Omental fat pad (tissue), 4 donors: ENCODE results near the gene CLDND1. TPM values are rescaled to one million over a fixed set of nuclear protein-coding genes. Genes with fewer than 3 reads are reported as not detected.

Source experiments
- ATAC-seq: fragments of 150-250 bp; one replicate; pipeline ENCODE4 v1.9.1; 2016; ENCODE audit warnings: mild to moderate bottlenecking, moderate library complexity; ENCODE audit not compliant: low FRiP score
- DNase-seq: peaks from one replicate; pipeline ENCODE4 v3.0.0-alpha.2; 2019; ENCODE audit warnings: low spot score
- CTCF ChIP-seq, 3 donors: fragments of 450-650 bp; IDR thresholded peaks; one replicate each; pipeline ENCODE4 v1.5.1; 2016 to 2017; ENCODE audit warnings: antibody characterized with exemption in 3 of 3, mild to moderate bottlenecking in 3 of 3, moderate library complexity in 2 of 3
- total RNA-seq, 4 donors: library from RNA; depleted of rRNA; stranded (reverse); fragments of >200 nt; gene quantifications; one replicate each; pipeline ENCODE4 v1.1.0, GENCODE V29; 2016

CLDND1 gene
- total RNA-seq, 4 donors from 2014 or later = 116 to 155 (median 139) TPM

DNA sequence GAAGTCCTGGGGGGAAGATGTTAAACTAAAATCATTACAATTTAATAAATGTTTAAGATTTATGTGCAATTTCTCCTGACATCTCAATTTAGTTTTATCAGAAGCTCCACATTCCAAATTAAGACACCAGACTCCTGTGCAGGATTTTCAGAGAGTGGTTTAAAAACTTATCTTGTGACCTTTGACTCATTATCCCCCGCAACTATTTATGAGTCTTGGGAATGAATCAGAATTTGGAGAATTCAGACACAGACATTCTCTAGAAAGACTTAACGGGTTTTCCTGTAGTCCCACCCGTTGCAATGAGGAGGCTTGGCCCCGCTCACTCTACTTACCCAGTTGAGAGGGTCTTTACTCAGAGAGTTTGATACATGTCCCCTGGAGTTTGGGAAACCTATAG lies 18.2 kb downstream of the CLDND1 start:
- ATAC-seq (no peak), DNase-seq (no peak)
- TF ChIP-seq CTCF (IDR thresholded peaks at IDR 0.05) = no peak

DNA sequence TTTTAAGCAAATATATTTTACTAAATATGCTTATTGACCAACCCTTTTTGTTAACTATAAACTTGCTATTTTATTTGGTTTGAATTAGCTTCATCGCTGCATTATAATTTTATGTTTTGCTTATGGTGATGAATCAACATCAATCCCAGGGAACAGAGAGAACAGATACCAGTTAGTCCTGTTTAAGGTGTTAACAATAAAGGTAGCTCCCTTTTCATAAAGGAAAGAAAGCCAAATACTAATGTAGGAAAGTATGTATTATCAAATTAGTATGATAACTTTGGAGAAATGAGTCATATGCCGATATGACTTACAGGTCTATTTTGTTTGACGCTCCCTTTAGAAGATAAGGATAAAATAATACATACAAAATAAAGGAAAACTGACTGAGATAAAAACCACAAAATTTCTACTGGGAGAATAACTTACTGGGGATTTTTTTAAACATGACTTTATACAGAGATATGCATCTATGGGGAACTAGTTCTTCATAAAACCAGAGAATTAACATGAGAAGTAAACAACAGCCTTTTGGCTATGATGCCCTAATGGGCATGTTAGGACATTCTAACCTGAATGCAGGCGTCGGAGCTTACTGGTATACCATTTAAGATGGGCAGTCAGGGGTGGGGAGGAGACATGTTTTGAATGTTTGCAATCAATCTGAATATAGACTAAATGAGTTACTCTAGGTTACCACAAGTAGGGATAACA lies 20.7 kb downstream of the CLDND1 start:
- ATAC-seq = no peak
- DNase-seq = no peak
- no peak for TF ChIP-seq CTCF (IDR thresholded peaks at IDR 0.05)

GRCh38 chr3:98501270-98501669 lies 21.4 kb downstream of the CLDND1 start:
- TF ChIP-seq CTCF (IDR thresholded peaks at IDR 0.05) = no peak
- DNase-seq (no peak), ATAC-seq (no peak)

- no peak for TF ChIP-seq CTCF (IDR thresholded peaks at IDR 0.05)
- DNase-seq (no peak), ATAC-seq (no peak)
These were observed 22.7 kb downstream of the CLDND1 start for GRCh38 chr3:98500019-98500418.

- no peak for TF ChIP-seq CTCF (IDR thresholded peaks at IDR 0.05)
- ATAC-seq (no peak), DNase-seq (no peak)
These were observed 25.3 kb downstream of the CLDND1 start, which contains the start of gene OR5K2 for GRCh38 chr3:98497381-98497780. OR5K2 (plus strand) TSS chr3:98497681; CDS start chr3:98497681, 0 bp downstream.

DNA sequence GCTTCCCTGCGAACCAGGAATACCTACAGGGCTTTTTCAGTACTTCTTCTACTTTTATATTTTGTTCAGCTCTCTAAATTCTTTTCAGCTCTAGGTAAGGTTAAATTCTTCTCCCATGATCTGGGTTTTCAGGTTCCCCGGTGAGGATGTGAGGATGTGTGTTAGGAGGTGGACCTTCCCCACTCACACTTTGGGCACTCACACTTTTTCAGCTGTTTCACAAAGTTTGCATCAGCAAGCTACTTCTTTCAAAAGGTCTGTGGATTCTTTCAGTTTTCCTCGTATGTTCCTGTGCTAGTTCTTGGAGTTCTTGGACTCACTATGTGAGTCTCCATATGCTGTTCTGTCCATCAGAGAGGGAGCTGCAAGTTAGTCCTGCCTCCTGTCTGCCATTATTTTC lies 39.1 kb downstream of the CLDND1 start:
- no peak for TF ChIP-seq CTCF (IDR thresholded peaks at IDR 0.05)
- no peak for DNase-seq
- ATAC-seq = no peak
